ENCODE results near the gene WDR89.

Gene WDR89

DNA sequence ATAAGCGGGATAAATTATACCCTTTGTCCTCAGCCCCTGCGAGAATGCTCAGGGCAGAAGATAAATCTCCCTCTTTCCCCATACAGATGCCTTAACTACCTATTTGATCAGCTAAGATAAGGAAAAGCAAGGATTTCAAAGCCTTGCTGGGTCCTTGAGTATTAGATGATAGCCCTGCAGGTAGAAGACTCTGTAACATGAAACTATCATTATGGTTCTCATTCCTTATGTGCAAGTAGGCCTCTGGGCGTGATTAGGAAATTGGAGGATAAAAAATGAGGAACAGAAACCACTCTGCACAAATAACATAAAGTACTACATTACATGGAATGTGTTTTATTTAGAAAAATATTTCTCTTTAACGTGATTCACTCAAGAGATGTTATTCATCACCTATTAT, 14.5 kb upstream of the WDR89 start:
- CTCF ChIA-PET = interaction anchor here (0.9 to 3.1 kb wide), 2 partner anchors 12 to 14 kb away, joined by 4 to 8 read pairs; partner anchors contain the start of gene WDR89

DNA sequence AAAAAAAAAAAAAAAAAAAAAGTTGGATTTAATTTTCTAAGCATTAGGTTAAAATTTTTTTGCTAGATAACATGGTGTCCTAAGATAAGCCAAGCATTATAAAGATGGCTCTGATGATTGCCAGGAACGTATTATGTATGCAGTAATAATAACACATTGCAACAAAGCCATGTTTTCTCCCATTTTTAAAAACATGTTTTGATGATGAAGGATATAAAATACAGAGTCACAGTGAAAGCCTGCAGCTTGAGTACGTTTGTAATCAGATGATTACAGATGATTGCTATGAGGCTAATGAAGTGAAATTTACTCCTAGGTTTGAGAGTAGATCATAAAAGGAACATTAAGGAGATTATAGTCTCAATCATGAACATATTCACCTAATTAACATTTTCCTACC, 13.3 kb upstream of the WDR89 start:
- ChIA-PET POLR2A (no interaction called here), CTCF (interaction anchor here (3.1 kb wide), 1 partner anchor 13 kb away, joined by 8 read pairs; the partner anchor contains the start of gene WDR89)
- TF ChIP-seq, protein P1, sequence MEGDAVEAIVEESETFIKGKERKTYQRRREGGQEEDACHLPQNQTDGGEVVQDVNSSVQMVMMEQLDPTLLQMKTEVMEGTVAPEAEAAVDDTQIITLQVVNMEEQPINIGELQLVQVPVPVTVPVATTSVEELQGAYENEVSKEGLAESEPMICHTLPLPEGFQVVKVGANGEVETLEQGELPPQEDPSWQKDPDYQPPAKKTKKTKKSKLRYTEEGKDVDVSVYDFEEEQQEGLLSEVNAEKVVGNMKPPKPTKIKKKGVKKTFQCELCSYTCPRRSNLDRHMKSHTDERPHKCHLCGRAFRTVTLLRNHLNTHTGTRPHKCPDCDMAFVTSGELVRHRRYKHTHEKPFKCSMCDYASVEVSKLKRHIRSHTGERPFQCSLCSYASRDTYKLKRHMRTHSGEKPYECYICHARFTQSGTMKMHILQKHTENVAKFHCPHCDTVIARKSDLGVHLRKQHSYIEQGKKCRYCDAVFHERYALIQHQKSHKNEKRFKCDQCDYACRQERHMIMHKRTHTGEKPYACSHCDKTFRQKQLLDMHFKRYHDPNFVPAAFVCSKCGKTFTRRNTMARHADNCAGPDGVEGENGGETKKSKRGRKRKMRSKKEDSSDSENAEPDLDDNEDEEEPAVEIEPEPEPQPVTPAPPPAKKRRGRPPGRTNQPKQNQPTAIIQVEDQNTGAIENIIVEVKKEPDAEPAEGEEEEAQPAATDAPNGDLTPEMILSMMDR (IDR thresholded peaks at IDR 0.05; ENCODE audit: control extremely low read depth, extremely low read depth, low read depth, missing control alignments) = no peak
- no peak for DNase-seq (ENCODE audit: extremely low spot score)

More for the DNA sequence above, 14.5 kb upstream of the WDR89 start:
- no peak for DNase-seq (ENCODE audit: extremely low spot score)
- POLR2A ChIA-PET = no interaction called here
- TF ChIP-seq, protein P1 (IDR thresholded peaks at IDR 0.05; ENCODE audit: control extremely low read depth, extremely low read depth, low read depth, missing control alignments) = no peak

GRCh38 chr14:63654346-63654745, 12.7 kb upstream of the WDR89 start:
- CTCF ChIA-PET = no interaction called here
- DNase-seq (ENCODE audit: extremely low spot score) = no peak
- POLR2A ChIA-PET = no interaction called here
- TF ChIP-seq, protein P1 (IDR thresholded peaks at IDR 0.05; ENCODE audit: control extremely low read depth, extremely low read depth, low read depth, missing control alignments) = no peak

GRCh38 chr14:63652406-63652805, 10.7 kb upstream of the WDR89 start:
- POLR2A ChIA-PET = interaction anchor here (0.6 kb wide), 1 partner anchor 94 kb away, joined by 5 read pairs; no protein-coding TSS in a partner anchor
- DNase-seq (ENCODE audit: extremely low spot score) = no peak
- CTCF ChIA-PET = interaction anchor here (0.7 to 1.5 kb wide), 3 partner anchors 8 to 11 kb away, joined by 3 to 5 read pairs (median 4); partner anchors contain the start of gene WDR89
- TF ChIP-seq, protein P1 (IDR thresholded peaks at IDR 0.05; ENCODE audit: control extremely low read depth, extremely low read depth, low read depth, missing control alignments) = no peak

- POLR2A ChIA-PET = no interaction called here
- no peak for DNase-seq (ENCODE audit: extremely low spot score)
- CTCF ChIA-PET = interaction anchor here (0.9 to 2.7 kb wide), 5 partner anchors 8 to 260 kb away, joined by 3 to 14 read pairs (median 3); partner anchors contain the start of gene WDR89
- TF ChIP-seq, protein P1 (IDR thresholded peaks at IDR 0.05; ENCODE audit: control extremely low read depth, extremely low read depth, low read depth, missing control alignments) = no peak
Measured at GRCh38 chr14:63650256-63650952, 8.7 kb upstream of the WDR89 start.

DNA sequence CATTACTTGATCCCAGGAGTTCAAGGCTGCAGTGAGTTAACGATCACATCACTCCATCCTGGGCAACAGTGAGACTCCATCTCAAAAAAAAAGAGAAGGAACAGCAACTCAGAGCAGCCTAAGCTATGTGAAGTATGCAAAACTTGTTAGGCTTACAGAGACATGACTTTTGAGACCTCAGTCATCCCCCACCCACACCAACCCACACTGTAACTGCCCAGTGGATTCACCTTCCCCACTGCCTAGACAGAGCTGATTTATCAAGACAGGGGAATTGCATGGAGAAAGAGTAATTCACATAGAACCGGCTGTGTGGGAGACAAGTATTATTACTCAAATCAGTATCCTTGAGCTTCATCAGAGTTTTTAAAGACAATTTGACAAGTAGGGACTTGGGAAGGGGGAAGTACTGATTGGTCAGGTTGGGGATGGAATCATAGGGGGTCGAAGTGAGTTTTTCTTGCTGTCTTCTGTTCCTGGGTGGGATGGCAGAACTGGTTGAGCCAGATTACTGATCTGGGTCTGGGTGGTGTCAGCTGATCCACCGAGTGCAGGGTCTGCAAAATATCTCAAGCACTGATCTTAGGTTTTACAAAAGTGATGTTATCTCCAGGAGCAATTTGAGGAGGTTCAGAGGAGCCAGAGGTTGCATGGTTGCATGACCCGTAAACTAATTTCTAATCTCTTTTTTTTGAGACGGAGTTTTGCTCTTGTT, 6.2 kb upstream of the WDR89 start:
- ChIA-PET POLR2A (no interaction called here), CTCF (interaction anchor here (1.1 to 1.9 kb wide), 5 partner anchors 8 to 246 kb away, joined by 3 to 6 read pairs (median 3); no protein-coding TSS in a partner anchor)
- no peak for DNase-seq (ENCODE audit: extremely low spot score)
- TF ChIP-seq, protein P1 (IDR thresholded peaks at IDR 0.05; ENCODE audit: control extremely low read depth, extremely low read depth, low read depth, missing control alignments) = no peak

Measured in GM10248 (cell line).